Left hindlimb (tissue), 1 donor: ENCODE results near the gene C2orf15.
A peak's percentile ranks its signal among the peaks of the same experiment; 100 is the strongest.
"Not testable (repeated sequence)": the region's sequence is repeated elsewhere in the genome, so short reads cannot be mapped to it uniquely, and the experiment has no call there.

ENCODE experiments used
- DNase-seq: peaks from one replicate; pipeline ENCODE4 v3.0.0-alpha.2; 2018

The C2orf15 gene, protein sequence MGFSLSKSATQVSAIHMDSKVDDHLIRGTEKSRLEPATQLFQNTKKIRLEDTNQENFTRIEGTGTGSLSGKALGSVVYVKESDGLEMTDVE

DNA sequence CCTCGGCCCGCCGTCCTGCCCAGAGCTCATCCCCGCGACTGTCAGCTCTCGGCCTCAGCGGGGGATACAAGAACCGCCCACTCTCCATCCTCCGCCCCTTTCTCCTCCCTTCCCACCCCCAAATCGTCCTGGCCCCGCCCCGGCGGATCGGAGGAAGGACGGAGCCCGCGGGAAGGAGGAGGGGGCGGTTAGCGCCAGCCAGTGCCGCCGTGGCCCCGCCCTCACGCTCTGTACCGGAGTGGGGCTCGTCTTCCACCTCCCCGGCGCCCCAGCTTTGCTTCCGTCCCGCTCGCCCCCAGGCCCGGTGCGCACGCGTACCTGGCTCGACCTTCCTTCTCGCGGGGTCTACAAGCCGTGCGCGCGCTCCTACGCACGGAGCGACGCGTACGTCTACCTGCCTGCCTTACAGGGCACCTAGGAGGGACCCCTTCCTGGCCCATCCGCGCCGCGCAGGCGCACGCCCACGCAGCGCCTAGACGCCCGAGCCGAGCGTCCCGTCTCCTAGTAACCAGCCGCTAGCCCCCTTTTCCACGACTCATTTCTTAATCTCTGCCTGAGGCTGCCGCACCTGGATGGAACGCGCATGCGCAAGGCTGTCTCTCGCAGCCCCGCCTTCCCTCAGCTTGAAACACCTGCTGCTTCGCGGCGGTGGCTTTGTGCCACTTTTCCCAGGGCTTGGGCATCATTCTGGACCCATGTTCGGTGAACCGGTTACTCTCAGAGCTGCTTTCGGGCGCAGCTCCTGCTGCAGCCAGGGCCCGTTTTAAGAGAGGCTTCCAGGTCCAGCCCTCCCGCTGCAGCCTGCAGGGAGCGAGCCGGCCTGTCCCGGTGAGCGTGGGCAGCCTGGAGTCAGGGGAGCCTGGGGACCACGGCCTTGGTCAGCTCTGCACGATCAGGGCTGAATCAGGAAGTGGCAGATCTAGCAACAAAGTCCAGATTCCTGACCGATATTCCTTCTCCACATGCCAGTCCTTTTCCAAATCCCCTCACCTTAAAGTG lies at the start of gene C2orf15:
C2orf15 (plus strand) TSS at position 598 of the 999 bp plus-strand sequence. CDS start 8,852 bp downstream, outside the sequence.
- DNase-seq: peak; percentile 94

DNA sequence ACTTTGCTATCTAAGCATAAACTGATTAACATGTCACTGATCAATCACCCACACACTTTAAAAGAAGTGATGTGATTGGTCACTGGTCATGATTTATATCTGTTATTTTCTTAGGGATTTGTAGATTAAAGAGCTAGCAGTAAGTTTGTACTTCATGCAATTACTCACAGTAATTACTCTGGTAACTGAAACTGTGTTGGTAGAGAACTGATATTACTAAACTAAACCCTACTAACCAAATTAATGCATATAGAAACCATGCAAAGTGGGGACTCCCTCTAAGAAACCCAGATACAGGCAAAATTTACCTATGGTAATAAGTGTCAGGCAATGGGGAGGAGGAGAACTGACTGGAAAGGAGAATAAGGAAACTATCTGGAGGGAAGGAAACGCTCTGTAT lies 44.8 kb upstream of the C2orf15 start:
- DNase-seq: no peak

DNA sequence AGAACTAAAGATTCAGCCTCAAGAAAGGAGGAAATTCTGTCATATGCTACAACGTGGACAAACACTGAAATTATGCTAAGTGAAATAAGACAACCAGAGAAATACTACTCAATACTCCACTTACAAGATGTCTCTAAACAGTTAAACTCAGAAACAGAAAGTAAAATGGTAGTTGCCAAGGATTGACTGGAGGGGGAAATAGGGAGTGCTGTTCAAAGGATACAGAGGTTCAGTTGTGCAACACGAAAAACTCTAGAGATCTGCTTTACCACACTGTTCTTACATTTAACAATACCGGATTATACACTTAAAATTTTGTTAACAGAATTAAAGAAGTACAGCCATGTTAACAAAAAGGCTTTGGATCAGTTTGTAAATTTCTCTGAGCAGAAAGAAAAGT lies 39.8 kb upstream of the C2orf15 start:
- no peak for DNase-seq

DNA sequence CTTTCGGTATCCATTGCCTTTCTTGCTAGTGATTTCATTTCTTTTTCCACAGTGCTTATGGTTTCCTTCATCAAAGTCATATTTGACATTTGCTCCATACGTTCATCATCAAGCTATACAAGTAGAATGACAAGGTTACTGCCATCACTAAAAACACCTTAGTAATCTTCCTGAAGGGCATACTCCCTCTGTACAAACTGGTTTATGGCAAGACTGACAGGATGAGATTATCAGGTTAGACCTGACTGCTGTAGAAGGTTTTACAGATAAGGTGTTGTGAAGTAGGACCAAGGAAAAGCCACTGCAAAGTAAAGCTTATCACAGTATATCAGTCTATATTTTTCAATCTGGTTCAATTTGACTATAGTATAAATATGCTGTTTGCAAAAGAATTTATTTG lies 37.5 kb upstream of the C2orf15 start:
- DNase-seq: no peak

DNA sequence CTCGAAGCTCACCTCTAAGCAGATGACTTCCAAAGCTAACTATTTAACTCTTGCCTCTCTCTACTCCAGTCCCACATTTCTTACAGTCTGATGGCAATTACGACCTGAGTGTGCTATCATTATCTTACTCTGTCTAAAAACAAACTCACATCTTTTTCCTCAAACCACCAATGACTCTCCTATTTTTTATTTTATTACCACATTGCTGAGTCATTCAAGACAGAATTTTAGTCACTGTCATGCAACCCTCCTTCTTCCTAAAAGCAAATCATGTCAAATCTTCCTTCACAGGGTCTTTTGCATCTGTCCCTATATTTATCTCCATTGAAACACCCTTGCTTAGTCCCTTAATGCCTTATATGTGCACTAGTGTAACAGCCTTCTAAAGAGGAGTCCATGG lies 34.6 kb upstream of the C2orf15 start:
- DNase-seq: no peak

DNA sequence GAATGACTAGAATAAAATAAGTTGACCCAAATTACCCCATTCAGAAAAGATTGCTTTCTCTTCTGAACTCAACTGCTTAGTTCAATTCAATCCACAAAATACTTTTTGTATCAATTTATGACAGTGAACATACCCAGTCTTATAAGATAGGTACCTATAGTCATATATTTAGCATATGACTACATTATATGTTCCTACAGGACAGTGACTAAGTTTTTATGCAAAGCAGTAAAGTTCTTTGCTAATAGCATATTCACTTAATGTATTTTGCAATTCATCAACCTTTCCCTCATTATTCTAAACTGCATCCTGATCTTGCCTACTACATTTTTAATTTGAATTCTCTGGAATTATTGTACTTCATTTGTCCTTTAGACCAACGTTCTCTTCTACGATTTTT lies 30.3 kb upstream of the C2orf15 start:
- DNase-seq: no peak

DNA sequence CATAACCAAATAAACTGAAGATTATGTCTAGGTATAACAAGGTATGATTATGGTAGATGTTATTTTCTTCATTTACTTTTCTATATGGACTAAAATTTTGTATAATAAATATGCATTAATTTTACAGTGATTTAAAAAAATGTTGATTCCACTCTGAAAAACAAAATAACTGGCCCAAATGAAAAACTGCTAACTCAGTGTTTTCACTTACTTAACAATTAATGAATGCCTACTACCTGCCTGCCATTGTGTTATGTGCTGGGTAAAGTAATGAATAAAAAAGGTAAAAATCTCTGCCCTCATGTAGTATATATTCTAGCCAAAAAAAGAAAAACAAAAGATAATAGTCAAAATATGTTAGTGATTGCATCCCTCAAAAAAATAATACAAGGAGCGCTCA lies 29.6 kb upstream of the C2orf15 start:
- DNase-seq: no peak

DNA sequence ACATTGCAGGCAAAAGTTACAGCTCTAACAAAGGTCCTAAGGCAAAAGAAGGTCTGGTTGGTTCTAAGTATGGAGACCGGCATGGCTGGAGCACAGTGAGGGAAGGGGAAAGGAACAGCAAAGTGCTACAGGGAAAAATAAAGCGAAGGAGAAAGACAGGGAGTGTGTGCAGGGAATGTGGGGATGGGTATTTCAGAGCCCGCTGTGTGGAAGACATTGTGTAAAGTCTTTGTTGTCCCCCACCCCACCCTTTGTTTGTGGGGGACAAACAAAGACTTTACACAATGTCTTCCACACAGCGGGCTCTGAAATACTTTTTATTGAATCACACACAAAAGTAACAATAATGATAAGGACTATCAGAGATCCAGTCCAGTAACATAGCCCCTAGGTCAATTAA lies 28.9 kb upstream of the C2orf15 start:
- DNase-seq: no peak

DNA sequence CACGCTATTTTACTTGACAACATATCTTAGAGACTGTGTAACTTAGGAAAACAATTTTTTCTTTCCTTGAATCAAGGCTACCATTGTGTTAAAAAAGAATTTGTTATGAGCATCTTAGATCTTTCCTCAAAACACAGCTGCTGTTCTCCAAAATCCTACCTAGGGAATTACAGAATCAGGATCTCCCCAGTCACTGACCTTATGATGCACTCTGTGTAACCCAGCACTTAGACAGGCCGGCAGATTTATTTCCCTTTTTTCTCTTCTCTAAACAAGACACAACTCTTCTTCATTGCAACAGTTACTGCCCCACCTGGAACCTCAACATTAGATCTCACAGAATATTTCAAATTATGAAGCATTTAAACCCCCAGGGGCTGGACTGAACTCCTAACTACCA lies 13.5 kb upstream of the C2orf15 start:
- DNase-seq: no peak

DNA sequence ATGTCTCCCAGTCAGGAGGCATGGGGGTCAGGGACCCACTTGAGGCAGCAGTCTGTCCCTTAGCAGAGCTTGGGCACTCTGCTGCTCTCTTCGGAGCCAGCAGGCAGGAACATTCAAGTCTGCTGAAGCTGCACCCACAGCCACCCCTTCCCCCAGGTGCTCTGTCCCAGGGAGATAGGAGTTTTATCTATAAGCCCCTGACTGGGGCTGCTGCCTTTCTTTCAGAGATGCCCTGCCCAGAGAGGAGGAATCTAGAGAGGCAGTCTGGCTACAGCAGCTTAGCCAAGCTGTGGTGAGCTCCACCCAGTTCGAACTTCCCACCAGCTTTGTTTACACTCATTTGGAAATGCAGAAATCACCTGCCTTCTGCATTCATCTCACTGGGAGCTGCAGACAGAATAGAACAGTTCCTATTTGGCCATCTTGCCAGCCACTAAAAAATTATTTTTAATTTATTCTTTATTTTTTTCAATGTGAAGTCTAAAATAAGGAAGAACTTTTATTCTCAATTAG lies 6.4 kb upstream of the C2orf15 start:
- DNase-seq: not testable (repeated sequence)

DNA sequence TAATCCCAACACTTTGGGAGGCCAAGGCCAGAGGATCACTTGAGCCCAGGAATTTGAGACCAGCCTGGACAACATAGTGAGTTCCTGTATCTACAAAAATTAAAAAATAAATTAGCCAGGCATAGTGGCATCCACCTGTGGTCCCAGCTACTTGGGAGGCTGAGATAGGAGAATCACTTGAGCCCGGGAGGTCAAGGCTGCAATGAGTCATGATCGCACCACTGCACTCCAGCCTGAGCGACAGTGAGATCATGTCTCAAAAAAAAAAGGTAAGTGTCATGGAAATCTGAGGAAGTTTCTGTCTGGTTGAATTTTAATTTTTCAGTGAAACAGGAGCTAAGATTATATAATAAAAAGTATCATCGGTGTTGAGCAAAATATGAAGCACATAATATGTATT lies 2.5 kb upstream of the C2orf15 start:
- no peak for DNase-seq

DNA sequence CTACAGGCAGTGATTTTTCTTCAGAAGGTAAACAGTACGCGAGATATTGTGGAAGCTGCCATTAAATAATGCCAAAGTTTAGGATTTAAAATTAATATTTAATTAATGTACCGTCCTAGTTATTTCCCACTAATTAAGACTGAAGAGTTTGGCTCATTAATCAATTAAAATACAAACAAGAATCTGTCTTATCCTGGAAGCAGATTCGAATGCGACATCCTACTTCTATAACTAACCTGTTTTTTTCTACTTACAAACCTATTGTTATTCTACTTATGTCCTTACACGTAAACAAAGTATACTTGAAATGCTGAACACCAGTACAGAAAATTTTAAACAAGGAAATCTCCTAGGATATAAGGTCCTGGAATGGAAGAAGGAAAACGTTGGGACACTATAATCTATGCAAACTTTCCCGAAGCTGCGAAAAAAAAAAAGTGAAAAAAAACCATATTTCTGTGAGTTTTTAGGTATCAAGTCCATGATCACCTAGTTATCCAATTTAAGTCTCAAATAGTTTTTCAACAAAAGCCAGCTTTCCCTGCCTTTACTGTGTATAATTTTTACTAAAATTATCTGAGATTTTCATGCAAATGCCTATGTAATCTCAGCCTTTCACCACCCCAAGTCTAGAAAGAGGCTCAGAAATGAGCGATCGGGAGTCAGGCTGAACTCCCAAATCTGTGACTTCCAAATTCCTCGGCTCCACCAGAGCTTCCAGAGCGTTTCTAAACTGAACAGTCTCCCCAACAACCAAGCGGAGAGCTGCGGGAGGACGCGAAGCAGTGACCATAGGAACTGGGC lies 1.2 kb upstream of the C2orf15 start:
- DNase-seq: no peak

DNA sequence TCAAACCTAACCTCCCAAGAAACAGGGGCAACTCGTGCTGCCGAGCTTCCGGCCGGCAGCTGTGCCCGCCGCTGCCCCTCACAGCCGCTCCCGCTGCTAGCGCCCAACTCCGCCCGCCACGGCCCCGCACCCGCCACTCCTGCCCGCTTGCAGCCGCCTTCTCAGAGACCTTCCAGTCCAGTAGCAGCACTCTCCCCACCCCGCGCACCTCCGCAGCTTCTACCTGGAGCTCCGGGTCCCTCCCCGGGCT lies 722 bp upstream of the C2orf15 start:
- no peak for DNase-seq

DNA sequence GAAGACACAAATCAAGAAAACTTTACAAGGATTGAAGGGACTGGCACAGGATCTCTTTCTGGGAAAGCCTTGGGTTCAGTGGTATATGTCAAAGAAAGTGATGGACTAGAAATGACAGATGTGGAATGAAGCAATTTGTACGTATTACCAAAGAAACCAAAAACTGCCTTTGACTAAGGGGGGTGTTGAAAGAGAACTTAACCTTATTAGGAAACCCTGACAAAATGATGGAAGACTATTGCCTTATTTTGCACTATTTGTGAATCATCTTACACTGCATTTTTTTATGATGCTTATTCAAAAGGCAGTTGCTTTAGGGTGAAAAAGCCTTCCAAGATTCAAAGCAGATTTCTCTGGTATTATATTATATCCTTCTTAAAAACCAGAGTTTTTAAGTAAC lies 9.2 kb downstream of the C2orf15 start:
- DNase-seq: no peak

DNA sequence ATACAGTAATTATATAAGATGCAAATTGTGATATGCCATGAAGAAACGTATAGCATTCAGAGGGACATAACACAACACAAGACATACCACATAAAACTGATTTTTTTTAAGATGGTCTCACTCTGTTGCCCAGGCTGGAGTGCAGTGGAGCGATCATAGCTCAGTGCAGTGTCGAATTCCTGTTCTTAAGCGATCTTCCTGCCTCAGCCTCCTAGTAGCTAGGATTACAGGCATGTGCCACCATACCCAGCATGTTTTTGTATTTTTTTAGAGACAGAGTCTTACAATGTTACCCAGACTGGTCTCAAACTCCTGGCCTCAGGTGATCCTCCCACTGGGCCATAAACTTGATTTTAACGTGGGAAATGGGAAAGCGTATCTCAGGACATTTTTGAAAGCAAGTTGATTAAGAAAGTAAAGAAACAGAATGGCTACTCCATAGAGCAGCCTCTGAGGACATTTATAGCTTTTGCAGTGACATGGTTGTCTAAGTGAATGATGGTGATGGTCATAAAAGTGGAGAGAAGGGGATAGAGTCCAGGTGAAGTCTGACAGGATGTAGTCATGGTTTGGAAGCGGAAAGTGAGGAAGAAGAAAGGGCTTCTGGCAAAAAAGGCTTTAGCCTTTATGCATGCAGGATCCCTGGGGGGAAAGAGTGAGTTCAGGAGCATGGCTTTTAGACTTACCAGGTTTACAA lies 10.8 kb downstream of the C2orf15 start:
- DNase-seq: no peak

DNA sequence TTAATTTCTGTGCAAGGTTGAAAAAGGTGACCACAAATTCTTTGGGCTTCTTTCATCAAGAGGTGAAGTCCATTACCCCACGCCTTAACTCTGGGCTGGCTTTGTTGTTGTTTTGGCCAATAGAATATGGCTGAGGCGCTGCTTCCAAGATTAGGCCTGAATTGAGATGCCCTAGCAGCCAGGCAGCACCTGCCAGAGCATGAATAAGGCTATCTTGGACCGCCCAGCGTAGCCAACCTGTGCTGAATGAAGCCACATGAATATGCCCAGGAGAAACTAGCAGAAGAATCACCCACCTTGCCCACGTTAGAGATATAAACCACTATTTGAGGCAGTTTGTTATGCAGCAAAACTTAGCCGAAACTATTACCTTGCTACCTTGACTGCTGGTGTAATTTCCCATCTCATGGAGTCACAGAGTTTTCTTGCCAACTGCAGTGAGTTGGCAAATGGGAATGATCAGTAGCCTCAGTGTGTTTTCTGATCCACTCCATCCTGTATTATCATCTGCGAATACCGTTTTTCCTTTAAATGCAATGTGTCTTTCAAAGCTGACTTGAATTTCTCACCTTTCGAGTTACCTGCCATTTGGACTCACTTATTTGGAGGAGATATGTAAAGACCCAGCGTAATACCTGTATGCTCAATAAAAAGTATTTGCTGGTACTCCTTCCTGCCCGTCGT lies 12.6 kb downstream of the C2orf15 start:
- DNase-seq: no peak

DNA sequence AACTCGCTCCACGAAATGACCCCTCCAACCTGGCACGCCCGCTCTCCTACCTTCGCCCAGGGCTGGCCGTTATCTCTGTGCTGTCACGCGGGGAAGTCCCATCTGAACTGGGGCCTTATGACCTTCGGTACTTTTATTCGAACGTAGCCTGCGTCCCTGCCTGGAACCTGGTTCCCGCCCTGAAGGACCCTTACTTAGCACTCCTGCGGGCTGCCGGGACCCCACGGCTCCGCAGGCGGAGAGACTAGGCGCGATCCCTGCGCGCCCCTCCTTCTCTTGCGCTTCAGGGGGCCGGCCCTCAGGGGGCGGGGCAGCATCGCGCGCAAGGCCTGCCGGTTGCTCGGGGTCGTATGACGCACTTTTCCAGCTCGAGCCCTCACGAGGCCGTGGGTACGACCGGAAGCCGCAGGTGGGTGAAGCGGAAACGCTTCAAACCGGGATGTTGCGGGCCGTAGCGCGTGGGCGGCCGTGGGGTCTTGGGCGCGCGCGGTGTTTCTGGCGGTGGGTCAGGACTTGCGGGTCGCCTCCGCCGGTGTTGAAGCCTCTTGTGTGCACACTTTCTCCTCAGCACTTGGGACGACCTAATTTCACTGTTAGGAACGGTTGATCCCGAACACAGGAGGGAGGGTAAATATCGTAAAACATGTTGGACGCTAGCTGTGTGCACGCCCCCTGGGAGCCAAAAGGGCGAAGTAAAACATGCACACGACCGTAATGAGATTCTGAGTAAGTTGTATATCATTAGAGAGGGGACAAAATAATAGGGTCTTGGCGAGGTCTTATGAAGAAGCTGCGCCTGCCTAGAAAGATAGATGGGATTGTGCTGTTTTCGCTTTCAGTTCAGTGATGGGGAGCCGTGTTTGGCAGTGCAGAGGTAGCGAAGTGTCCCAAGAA lies 13.4 kb downstream of the C2orf15 start, which contains the start of the genes LIPT1 and TSGA10:
LIPT1 (plus strand) TSS at position 325 of the 894 bp plus-strand sequence. CDS start 6,991 bp downstream, outside the sequence.
TSGA10 (minus strand) TSS at position 300 of the 894 bp plus-strand sequence. CDS start 45,503 bp downstream, outside the sequence.
- DNase-seq: peak; percentile 93

DNA sequence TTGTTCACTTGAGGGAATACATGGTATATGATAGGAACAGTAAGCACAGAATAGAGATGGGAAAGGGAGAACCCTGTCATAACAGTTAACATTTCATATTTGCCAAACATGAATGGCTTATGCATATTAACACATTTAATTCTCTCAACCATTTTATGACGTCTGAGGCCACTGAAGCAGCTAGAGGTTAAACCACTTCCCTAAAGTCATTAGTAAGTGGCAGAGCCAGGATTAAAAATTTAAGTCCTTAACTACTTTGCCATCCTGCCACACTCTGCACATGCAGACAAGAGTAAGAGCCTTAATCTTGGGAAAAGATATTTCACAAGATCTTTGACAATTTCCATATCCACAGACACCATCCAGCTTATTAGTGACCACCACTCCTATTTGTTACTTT lies 15.4 kb downstream of the C2orf15 start:
- DNase-seq: no peak

DNA sequence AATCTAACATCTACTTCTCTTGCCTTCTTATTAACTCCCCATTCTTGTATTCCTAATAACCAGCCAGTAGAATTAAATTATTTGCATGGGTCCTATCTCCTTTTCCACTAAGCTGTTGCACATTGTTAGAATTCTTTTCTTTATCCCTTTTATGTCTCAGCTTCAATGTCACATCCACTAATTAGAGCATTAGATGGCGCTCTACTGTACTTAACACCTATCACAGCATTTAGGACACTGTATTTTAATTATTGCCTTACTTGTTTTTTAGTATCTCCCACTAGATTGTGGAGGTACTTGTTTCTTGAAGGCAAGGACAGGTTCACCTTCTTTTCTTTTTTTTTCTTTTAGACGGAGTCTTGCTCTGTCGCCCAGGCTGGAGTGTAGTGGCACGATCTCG lies 17.1 kb downstream of the C2orf15 start:
- DNase-seq: no peak

DNA sequence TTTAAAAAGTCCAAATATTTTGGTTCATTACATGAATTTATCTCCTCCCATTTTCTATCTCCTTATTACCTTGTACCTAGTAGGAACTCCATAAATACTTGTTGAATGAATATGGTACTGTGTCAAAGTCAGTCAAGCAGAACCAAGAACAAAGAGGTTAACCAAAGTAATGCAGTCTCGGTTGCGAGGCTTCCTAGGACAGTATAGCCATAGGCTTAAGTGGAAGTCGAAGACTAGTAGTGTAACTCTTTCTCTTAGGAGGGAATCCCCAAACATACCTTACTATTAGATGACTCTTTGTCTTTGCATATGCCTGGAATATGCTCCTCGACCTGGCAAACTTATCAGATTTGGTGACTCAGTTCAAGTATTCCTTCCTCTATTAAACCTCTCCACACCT lies 18.1 kb downstream of the C2orf15 start:
- DNase-seq: no peak

DNA sequence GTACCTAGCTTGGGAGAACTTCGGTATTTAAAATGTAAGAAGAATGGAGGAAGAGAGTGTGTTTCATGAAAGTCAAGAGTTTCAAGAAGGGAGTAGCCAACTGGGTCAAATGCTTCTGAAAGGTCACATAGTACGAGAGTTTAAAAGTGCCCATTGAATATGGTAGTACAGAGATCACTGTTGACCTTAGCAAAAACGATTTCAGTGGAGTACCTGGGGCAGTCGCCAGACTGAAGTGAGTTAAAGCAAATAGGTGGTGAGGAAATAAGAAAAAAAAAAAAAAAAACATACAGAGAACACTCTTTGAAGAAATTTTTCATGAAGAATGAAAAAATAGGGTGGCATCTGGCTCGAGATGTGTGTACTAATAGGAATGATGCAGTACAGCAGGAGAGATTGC lies 24.7 kb downstream of the C2orf15 start:
- DNase-seq: no peak
